Sigmoid colon (tissue), 7 donors: ENCODE results near the gene AQP12B. TPM values are rescaled to one million over a fixed set of nuclear protein-coding genes. Genes with fewer than 3 reads are reported as not detected.
A peak's percentile ranks its signal among the peaks of the same experiment; 100 is the strongest.

Experiments used
- DNase-seq: peaks from one replicate; pipeline ENCODE4 v3.0.0-alpha.2; 2019
- H3K27ac ChIP-seq, 4 donors: fragments of 200-600 bp; sonication (generic); one replicate each; pipeline ENCODE4 v1.5.1; 2016 to 2019; ENCODE audit warnings: mild to moderate bottlenecking in 1 of 4
- H3K27me3 ChIP-seq, 3 donors: fragments of 200-600 bp; sonication (generic); one replicate each; pipeline ENCODE4 v1.5.1; 2019; ENCODE audit warnings: mild to moderate bottlenecking in 1 of 3
- H3K36me3 ChIP-seq, 4 donors: fragments of 200-600 bp; sonication (generic); one replicate each; pipeline ENCODE4 v1.5.1; 2016 to 2019
- H3K4me1 ChIP-seq, 4 donors: fragments of 200-600 bp; sonication (generic); one replicate each; pipeline ENCODE4 v1.5.1; 2017 to 2019
- H3K4me3 ChIP-seq, 4 donors: fragments of 200-600 bp; sonication (generic); one replicate each; pipeline ENCODE4 v1.5.1; 2017 to 2019; ENCODE audit warnings: mild to moderate bottlenecking in 2 of 4, moderate library complexity in 1 of 4
- H3K9me3 ChIP-seq, 4 donors: fragments of 200-600 bp in 3 of 4; sonication (generic) in 3 of 4; one replicate each; pipeline versions ENCODE4 v1.5.1 to v1.6.1; 2013 to 2019
- EP300 ChIP-seq, 4 donors: sonication (generic); formaldehyde crosslinking; IDR thresholded peaks; one replicate each; pipeline ENCODE4 v1.6.1; 2017; ENCODE audit warnings: antibody characterized with exemption in 4 of 4
- POLR2A ChIP-seq, 2 donors: fragments of 450-650 bp; IDR thresholded peaks; one replicate each; pipeline ENCODE4 v1.6.1; 2016; ENCODE audit warnings: antibody characterized with exemption in 2 of 2, mild to moderate bottlenecking in 2 of 2, moderate library complexity in 2 of 2
- POLR2AphosphoS5 ChIP-seq, 4 donors: sonication (generic); formaldehyde crosslinking; IDR thresholded peaks; one replicate each; pipeline ENCODE4 v1.6.1; 2017; ENCODE audit warnings: antibody characterized with exemption in 4 of 4
- WGBS, 2 donors: extraction: QIAGEN DNeasy Blood & Tissue Kit; methylation state at CpG; one replicate each; pipeline ENCODE4 v1.1.7; 2013; 5-methylcytosine and 5-hydroxymethylcytosine counted together
- intact Hi-C: fragments of 100-400 bp; cut with DNase I; formaldehyde crosslinking; loops from one replicate; pipeline ENCODE4 v1.15.1; 2023
- polyA plus RNA-seq, 3 donors: library from polyadenylated mRNA; stranded (reverse); fragments of 200-250 nt; gene quantifications; one replicate each; pipeline ENCODE4 v1.2.3, GENCODE V29; 2013
- total RNA-seq, 4 donors: library from RNA; depleted of rRNA; stranded (reverse); fragments of >200 nt; gene quantifications; one replicate each; pipeline ENCODE4 v1.1.0, GENCODE V29; 2016
- TF ChIP-seq, protein P1 (sequence below), 4 experiments: fragments of 450-650 bp in 3 of 4; fragments of 200-600 bp in 1 of 4; IDR thresholded peaks; one replicate each; pipeline ENCODE4 v1.5.1; 2016 to 2019; ENCODE audit warnings: antibody characterized with exemption in 4 of 4, mild to moderate bottlenecking in 3 of 4, moderate library complexity in 2 of 4
- donor health status: healthy with polysubstance abuse.
- donor health status: Bipolar disorder and iron deficiency.
- donor health status: healthy.

The AQP12B gene
- total and polyA plus RNA-seq, 7 donors = 1.2 to 5.5 TPM; not detected in 5

DNA sequence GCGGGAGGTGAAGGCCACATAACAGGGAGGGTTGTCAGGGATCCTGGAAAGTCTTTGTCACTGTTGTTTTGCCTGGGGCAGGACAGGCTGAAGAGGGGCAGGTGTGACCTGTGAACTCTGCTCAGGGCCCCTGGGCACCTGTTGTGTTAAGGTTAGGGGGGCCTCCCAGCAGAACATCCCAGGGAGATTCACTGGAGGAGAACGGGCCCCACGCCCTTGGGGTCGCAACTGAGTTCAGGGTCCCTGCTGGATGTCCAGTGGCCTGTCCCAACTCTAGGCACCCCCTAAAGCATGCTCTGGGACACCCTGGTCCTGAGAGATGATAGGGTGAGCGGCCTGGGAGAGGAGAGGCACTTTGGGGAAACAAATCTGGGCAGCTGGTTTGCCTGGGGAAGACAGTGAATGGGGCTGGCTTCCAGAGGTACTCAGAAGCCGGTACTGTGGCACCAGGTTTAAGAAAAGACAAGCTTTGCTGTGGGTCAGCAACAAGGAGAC is 34.5 kb downstream of the AQP12B start:
- intact Hi-C loops = no loop called here
- Histone ChIP-seq H3K4me3 (no peak overlapping the region), H3K27me3 (peaks cover 0 to 71% (median 32%) of the 10 kb centered on the region in 3 donors), H3K27ac (no peak overlapping the region), H3K36me3 (no peaks in the 10 kb centered on the region), H3K9me3 (no peaks in the 10 kb centered on the region), H3K4me1 (no peaks in the 10 kb centered on the region)
- no peak for DNase-seq
- TF ChIP-seq, protein P1, sequence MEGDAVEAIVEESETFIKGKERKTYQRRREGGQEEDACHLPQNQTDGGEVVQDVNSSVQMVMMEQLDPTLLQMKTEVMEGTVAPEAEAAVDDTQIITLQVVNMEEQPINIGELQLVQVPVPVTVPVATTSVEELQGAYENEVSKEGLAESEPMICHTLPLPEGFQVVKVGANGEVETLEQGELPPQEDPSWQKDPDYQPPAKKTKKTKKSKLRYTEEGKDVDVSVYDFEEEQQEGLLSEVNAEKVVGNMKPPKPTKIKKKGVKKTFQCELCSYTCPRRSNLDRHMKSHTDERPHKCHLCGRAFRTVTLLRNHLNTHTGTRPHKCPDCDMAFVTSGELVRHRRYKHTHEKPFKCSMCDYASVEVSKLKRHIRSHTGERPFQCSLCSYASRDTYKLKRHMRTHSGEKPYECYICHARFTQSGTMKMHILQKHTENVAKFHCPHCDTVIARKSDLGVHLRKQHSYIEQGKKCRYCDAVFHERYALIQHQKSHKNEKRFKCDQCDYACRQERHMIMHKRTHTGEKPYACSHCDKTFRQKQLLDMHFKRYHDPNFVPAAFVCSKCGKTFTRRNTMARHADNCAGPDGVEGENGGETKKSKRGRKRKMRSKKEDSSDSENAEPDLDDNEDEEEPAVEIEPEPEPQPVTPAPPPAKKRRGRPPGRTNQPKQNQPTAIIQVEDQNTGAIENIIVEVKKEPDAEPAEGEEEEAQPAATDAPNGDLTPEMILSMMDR (IDR thresholded peaks at IDR 0.05) = no peak
- TF ChIP-seq EP300 (IDR thresholded peaks at IDR 0.05) (no peak), POLR2AphosphoS5 (IDR thresholded peaks at IDR 0.05) (no peak), POLR2A (IDR thresholded peaks at IDR 0.05) (no peak)
- 74 to 80% methylated on average over 6 of the region's 6 CpGs for WGBS, 2 donors

GRCh38 chr2:240647503-240648154 is 35.1 kb downstream of the AQP12B start:
- peak; percentile 21 for DNase-seq
- H3K27me3 ChIP-seq = peaks cover 0 to 77% (median 37%) of the 10 kb centered on the region in 3 donors

GRCh38 chr2:240646900-240647502 is 35.7 kb downstream of the AQP12B start:
- peak; percentile 55 for DNase-seq
- Histone ChIP-seq H3K4me1 (no peaks in the 10 kb centered on the region), H3K4me3 (no peak overlapping the region), H3K36me3 (no peaks in the 10 kb centered on the region), H3K27me3 (peaks cover 0 to 83% (median 42%) of the 10 kb centered on the region in 3 donors), H3K9me3 (no peaks in the 10 kb centered on the region), H3K27ac (no peak overlapping the region)
- intact Hi-C loops = no loop called here
- TF ChIP-seq POLR2A (IDR thresholded peaks at IDR 0.05) = no peak
- TF ChIP-seq, protein P1 (IDR thresholded peaks at IDR 0.05) = no peak
- 64 to 79% methylated on average over 30 of the region's 30 CpGs for WGBS, 2 donors

More at GRCh38 chr2:240647503-240648154, 35.1 kb downstream of the AQP12B start:
- intact Hi-C loops = no loop called here
- Histone ChIP-seq H3K4me3 (no peak overlapping the region), H3K27ac (no peak overlapping the region), H3K4me1 (no peaks in the 10 kb centered on the region), H3K9me3 (no peaks in the 10 kb centered on the region), H3K36me3 (no peaks in the 10 kb centered on the region)
- WGBS, 2 donors = 63 to 73% methylated on average over 22 of the region's 22 CpGs
- TF ChIP-seq POLR2AphosphoS5 (IDR thresholded peaks at IDR 0.05) (no peak), POLR2A (IDR thresholded peaks at IDR 0.05) (no peak), EP300 (IDR thresholded peaks at IDR 0.05) (no peak)
- TF ChIP-seq, protein P1 (IDR thresholded peaks at IDR 0.05) = no peak

GRCh38 chr2:240646176-240646899 is 36.3 kb downstream of the AQP12B start:
- H3K4me1 ChIP-seq = no peaks in the 10 kb centered on the region
- peaks cover 0 to 85% (median 38%) of the 10 kb centered on the region in 3 donors for H3K27me3 ChIP-seq
- H3K27ac ChIP-seq = no peak overlapping the region
- no peaks in the 10 kb centered on the region for H3K36me3 ChIP-seq
- WGBS, 2 donors = 81 to 85% methylated on average over 36 of the region's 36 CpGs
- intact Hi-C loops = no loop called here
- no peaks in the 10 kb centered on the region for H3K9me3 ChIP-seq
- no peak overlapping the region for H3K4me3 ChIP-seq
- DNase-seq = peak; percentile 48
- TF ChIP-seq POLR2A (IDR thresholded peaks at IDR 0.05) = no peak
- no peak for TF ChIP-seq POLR2AphosphoS5 (IDR thresholded peaks at IDR 0.05)
- TF ChIP-seq, protein P1 (IDR thresholded peaks at IDR 0.05) = no peak
- no peak for TF ChIP-seq EP300 (IDR thresholded peaks at IDR 0.05)
